HG03575 (cell line): ENCODE results near the gene ZFYVE27.
"Not testable (repeated sequence)": the region's sequence is repeated elsewhere in the genome, so short reads cannot be mapped to it uniquely, and the experiment has no call there.

ENCODE experiments used
- ATAC-seq: cut with Tn5 transposase; IDR thresholded peaks from one replicate; pipeline ENCODE4 v1.9.1; 2021; ENCODE audit not compliant: unreplicated experiment, insufficient number of reproducible peaks, low FRiP score; ENCODE audit errors: extremely low read depth

Gene ZFYVE27

GRCh38 chr10:97736902-97737769 lies at the start of gene ZFYVE27:
Gene ZFYVE27, plus strand, starts transcription at chr10:97737128. Its CDS starts 1,350 bp downstream, at chr10:97738478.
- ATAC-seq: peak; percentile 45

GRCh38 chr10:97687785-97688781 lies 48.8 kb upstream of the ZFYVE27 start:
- no peak for ATAC-seq

GRCh38 chr10:97689559-97690020 lies 47.3 kb upstream of the ZFYVE27 start:
- no peak for ATAC-seq

GRCh38 chr10:97690133-97690532 lies 46.8 kb upstream of the ZFYVE27 start:
- ATAC-seq: no peak

- not testable (repeated sequence) for ATAC-seq
Observed at GRCh38 chr10:97698072-97698655, 38.8 kb upstream of the ZFYVE27 start.

- ATAC-seq: no peak
Observed at GRCh38 chr10:97701438-97702069, 35.4 kb upstream of the ZFYVE27 start.

- no peak for ATAC-seq
Observed at GRCh38 chr10:97703398-97704067, 33.4 kb upstream of the ZFYVE27 start.

- no peak for ATAC-seq
Observed at GRCh38 chr10:97704341-97704740, 32.6 kb upstream of the ZFYVE27 start.

- no peak for ATAC-seq
Observed at GRCh38 chr10:97705006-97705670, 31.8 kb upstream of the ZFYVE27 start.

GRCh38 chr10:97707134-97707861 lies 29.6 kb upstream of the ZFYVE27 start:
- ATAC-seq: no peak

- no peak for ATAC-seq
Observed at GRCh38 chr10:97708167-97708566, 28.8 kb upstream of the ZFYVE27 start.

GRCh38 chr10:97708976-97709946 lies 27.7 kb upstream of the ZFYVE27 start:
- ATAC-seq: no peak

- no peak for ATAC-seq
Observed at GRCh38 chr10:97711640-97712572, 25.0 kb upstream of the ZFYVE27 start.

- no peak for ATAC-seq
Observed at GRCh38 chr10:97713339-97713825, 23.5 kb upstream of the ZFYVE27 start, which contains the start of gene MARVELD1. Gene MARVELD1, plus strand, starts transcription at chr10:97713730. Its CDS starts 147 bp downstream, at chr10:97713877.
